ENCODE results near the gene DDRGK1.

Gene DDRGK1

DNA sequence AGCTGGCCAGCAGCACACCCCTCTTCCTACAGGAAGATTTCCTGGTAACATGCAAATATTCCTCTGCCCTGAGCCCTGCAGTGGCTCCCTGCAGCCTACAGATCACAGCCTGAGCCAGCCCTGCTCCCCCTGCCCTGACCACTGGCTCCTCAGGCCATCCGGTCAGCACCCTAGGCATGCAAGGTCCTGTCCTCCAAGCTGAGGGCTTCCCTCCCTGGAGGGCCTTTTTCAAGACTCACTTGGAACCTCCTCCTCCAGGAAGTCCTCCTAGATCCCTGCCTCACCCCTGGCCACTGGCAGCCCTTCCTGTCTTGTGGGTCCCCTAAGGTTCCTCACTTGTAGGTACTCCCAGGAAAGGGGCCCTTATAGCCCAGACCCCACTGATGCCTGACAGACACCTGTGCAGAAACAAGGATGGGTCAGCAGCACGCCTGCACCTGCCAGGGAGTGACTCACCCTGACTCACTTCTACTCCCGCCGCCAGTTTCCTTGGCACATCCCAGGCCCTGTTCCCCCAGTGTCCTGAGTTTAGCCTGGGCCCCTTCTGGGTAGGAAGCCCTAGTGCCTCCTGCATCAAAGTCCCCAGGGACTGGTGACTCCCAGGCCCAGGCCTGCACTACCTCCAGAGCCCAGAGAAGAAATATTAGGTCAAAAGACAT lies 31.3 kb upstream of the DDRGK1 start:
- DNase-seq (ENCODE audit: low read depth in 2 of 2): no peak

GRCh38 chr20:3233991-3234498 lies 29.6 kb upstream of the DDRGK1 start:
- no peak for DNase-seq (ENCODE audit: low read depth in 2 of 2)

DNA sequence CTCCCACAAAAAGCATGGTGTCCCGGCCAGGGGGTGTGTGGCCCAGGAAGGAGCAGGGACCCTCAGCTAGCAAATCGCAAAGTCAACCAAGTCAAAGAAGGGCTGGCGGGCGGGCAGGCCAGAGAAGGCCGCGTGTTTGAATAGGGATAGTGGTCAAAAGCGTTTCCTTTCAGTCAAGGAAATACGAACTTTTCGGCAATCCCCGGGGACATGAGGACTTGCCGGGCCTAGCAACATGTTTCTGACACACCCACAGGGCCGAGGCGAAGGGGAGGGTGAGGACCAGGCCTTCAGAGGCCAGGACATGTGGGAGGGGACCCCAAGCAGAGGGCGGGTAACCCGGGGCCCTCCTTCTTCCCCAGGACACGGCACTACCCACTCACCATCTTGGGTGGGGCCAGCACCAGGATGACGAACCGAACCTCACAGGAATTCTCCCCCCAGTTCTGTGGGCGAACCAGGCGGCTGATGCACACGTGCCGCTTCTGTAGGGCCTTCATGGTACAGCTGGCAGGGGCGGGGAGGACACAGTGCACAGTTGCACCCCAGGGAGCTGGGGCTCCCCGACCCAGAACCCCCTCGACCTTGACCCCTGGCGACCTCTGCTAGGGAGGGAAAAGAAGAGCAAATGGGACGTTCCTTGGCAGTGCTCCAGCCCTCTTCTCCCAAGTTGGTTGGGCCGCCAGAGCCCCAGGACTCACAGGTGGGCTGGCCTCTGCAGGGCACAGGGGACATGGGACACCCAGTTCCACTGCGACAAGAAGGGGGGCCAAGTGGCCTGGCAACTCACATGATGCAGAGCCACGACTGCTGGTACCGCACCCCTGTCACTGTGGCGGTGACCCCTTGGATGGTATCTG lies 28.9 kb upstream of the DDRGK1 start:
- DNase-seq (ENCODE audit: low read depth in 2 of 2): no peak

DNA sequence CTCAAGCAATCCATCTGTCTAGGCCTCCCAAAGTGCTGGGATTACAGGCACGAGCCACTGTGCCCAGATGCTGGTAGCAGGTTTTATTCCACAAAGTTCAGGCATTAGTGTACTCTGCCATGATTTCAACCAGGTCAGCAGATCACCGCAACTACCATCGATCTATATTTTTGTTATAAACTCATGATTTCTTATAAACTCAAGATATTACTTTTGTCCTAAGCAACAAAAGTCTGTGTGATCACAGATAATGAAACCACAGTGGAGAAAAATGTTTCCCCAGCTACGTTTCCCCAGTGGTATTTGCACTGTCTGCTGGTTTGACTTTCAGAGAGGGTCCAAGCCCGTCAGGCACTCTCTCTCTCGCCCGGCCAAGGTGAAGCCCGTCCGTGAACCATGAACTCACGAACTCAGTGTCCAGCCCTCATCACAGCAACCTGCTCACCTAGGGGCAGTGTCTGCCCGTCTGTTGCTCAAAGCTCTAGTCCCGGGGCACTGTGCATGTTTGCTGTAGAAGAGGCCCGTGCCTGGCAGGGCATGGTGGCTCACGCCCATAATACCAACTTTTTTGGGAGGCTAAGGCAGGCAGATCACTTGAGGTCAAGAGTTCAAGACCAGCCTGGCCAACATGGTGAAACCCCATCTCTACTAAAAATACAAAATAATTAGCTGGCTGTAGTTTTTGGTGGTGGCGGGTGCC lies 27.6 kb upstream of the DDRGK1 start:
- no peak for DNase-seq (ENCODE audit: low read depth in 2 of 2)

DNA sequence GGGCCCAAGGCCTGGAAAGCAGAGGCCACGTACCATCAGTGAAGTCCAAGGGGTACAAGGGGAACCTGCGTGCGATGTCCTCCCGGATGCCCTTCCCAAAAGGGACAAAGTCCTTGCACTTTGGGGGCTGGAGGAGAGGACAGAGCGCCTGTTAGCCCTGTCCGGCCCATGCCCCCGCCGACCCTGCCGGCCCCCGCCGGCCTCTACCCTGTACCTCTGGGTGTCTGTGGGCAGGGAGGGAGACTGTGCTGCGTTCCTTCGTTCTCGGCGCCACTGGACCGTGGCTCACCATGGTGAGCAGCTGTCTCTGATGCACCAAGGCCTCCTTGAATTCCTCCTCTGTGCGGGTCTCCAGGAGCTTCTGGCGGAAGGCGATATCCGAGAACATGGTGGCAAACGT lies 26.6 kb upstream of the DDRGK1 start:
- no peak for DNase-seq (ENCODE audit: low read depth in 2 of 2)

DNA sequence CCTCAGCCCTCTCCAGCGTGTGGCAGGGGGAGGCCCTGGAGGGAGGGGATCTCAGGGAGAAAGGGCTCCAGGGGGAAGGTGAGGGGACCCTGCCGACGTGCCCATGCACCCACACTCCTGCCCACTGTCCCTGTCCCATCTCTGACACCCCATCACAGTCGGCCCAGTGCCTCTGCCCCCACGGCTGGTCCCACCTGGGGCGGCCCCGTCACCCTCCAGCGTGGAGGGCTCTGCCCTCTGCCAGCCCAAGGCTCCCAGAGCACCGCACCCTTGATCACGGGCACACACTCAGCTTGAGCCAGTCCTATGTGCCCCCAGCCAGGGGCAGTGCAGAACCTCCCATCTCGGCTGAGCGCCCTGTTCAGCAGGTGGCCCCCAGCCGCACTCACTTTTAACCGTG lies 25.3 kb upstream of the DDRGK1 start:
- no peak for DNase-seq (ENCODE audit: low read depth in 2 of 2)

- DNase-seq (ENCODE audit: low read depth in 2 of 2): no peak
Measured at GRCh38 chr20:3229158-3229557, 24.7 kb upstream of the DDRGK1 start.

DNA sequence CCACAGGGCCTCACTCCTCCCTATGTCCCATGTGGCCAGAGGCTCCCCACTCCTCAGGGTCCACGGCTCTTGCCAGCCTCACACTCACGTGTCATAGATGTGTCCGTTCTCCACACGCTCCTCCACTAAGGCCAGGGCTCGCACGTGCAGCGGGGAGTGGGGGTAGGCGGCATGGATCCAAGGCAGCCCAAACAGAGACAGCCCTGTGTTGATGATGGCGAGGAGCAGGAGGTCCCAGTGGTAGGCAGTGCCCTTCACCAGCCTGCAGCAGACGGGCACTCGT lies 24.2 kb upstream of the DDRGK1 start:
- DNase-seq (ENCODE audit: low read depth in 2 of 2): no peak

GRCh38 chr20:3227936-3228749 lies 23.7 kb upstream of the DDRGK1 start:
- no peak for DNase-seq (ENCODE audit: low read depth in 2 of 2)

- DNase-seq (ENCODE audit: low read depth in 2 of 2): no peak
Measured at GRCh38 chr20:3227506-3227905, 23.0 kb upstream of the DDRGK1 start.

DNA sequence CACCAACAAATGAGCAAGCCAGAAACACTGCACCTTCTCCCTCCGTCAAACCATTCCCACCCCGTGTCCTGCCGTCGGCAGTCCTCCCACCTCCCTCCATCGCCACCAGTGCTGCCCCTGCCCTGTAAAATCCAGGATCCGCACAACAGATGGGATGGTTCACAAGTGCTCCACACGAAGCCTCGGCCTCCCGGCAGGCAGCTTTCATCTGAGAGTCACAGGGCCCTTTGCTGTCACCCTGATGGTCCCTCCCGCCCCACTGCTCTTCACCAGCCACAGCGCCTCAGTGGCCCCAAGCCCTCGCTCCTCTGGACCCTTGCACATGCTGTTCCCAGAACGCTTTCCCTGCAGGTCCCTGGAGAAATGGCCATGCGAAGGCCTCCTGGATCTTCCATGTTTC lies 22.4 kb upstream of the DDRGK1 start:
- DNase-seq (ENCODE audit: low read depth in 2 of 2): no peak

DNA sequence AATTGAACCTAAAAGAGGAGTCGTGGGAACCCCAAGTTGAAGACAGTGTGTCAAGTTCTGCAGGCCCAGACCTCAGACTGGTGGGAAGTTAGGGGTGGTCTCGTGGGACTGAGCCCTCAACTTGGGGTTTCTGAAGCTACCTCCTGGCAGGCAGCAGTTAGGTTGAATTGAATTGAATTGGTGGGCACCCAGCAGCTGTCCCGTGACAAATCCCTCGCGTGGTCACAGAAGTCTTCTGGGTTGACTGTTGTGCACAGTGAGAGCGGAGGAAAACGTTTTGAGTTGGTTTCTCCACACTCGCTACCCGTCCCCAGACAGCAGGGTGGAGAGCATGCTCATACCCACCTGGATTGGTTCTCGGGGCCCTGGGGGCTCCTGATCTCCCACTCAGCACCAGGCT lies 21.6 kb upstream of the DDRGK1 start:
- DNase-seq (ENCODE audit: low read depth in 2 of 2): no peak

- DNase-seq (ENCODE audit: low read depth in 2 of 2): no peak
Measured at GRCh38 chr20:3224681-3225421, 20.4 kb upstream of the DDRGK1 start.

GRCh38 chr20:3223994-3224680 lies 19.7 kb upstream of the DDRGK1 start:
- no peak for DNase-seq (ENCODE audit: low read depth in 2 of 2)

DNA sequence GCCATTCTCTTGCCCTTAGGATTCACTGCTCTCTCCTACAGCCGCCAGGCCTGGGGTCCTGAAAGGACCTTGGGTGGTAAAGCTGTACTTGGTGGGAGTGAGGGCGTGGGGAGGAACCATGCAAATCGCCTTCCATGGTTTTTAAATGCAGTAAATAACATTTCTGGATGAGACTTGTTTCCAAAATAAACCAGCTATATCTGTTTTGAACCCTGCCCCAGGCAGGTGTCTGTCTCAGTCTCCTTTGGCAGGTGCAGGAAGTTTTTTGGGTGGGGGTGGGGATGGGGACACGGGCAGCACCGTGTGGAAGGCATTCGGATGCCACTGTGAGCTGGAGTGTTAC lies 19.1 kb upstream of the DDRGK1 start:
- DNase-seq (ENCODE audit: low read depth in 2 of 2): no peak

- no peak for DNase-seq (ENCODE audit: low read depth in 2 of 2)
Measured at GRCh38 chr20:3222635-3223600, 18.4 kb upstream of the DDRGK1 start.

DNA sequence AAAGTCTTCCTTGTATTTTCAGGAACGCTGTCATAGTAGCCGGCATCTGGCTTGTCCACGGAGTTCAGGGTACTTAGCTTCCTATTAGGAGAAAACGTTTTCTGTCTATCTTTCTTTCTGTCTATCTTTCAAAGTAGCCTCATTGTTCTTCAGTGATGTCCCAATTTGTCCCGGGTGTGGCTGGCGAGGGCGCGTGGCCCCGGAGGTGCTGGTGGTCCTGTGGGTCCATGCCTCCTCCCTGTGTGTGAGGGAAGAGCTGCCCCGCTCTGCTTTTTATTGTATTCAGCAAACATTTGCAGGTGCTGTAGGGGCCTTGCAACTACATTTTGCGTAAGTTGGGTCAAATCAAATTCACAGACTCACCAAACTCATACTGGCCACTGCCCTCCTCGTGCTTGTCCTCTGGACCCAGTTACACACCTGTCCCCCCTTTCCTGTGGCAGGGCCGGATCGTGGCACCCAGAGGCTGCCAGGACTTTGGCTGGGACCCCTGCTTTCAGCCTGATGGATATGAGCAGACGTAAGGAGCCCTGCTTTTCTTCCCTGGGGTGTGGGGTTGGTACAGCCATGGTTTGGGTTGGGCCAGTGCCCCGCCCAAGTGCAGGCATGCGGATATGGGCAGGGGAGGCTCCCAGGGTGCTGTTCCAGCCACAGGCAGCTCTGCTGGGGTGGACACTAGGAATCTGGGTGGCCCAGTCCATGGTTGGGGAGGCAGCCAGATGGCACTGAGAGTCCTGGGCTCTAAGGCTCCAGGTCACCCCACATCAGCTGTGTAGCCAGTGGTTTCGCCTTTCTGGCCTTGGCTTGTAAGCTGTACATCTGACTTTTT lies 17.1 kb upstream of the DDRGK1 start:
- DNase-seq (ENCODE audit: low read depth in 2 of 2): no peak

DNA sequence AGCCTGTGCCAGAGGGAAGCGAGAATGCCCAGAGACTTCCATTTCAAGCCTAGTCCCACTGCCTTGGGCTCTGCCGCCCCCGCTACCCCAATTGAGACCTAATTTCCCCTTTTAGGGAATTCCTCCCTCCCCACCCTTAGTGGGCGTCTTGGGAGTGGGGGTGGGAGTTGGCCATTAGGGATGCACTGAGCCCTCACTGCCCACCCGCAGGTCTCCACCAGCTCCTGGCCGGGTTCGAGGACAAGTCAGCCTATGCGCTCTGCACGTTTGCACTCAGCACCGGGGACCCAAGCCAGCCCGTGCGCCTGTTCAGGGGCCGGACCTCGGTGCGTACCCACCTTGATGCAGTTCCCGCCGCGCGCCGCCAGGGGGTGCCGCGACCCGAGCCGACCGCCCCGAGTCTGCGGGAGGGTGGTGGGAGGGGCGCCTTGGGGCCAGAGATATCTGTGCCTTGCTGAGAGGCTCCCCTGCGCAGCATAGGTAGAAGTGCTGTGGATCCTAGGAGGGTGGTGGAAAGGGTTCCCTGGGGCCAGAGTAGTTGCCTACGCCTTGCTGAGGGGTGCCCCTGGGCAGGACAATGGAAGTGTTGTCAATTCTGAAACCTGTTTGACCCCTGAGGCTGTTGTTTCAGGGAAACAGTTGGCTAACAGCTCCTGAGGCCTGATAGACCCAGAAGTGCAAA lies 14.0 kb upstream of the DDRGK1 start:
- peak in 1 of 2 donors; percentile 33 for DNase-seq (ENCODE audit: low read depth in 2 of 2)

All from stimulated activated CD8-positive, alpha-beta memory T cell treated with anti-CD3 and anti-CD28 coated beads, Interleukin-15, amount 100 ng/mL, for 4 hours (primary cell).